Astrocyte (in vitro differentiated cells and primary cell): Measurements from ENCODE around the gene C1orf174.

ENCODE experiments used
- EZH2 ChIP-seq: IDR thresholded peaks from 2 replicates; pipeline ENCODE4 v1.6.1; 2012; ENCODE audit warnings: mild to moderate bottlenecking, low read length, inconsistent platforms; ENCODE audit not compliant: insufficient read depth
- TF ChIP-seq, protein P1 (sequence below): IDR thresholded peaks from 2 replicates; pipeline ENCODE4 v1.5.1; 2011; ENCODE audit warnings: low read depth, mild to moderate bottlenecking, inconsistent platforms, low read length, moderate library complexity; ENCODE audit not compliant: insufficient read depth

DNA sequence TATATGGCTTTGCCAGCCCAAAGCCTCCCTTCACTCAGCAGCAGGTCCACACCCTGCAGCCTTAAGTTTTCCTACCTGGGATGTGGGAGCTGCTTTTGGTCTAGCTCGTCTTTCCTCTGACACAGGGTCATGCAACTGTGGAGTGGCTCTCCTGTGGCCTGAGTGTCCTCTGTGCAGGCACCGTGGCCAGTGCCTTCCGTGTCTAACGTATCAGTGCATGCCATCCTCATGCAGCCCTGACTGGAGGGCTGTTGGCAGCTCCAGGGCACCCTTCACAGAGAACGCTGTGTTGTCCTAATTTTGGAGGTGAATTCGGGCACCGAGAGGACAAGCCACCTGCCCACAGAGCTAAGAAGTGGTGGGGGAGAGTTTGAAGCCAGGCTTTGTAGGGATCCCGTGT is 25.7 kb upstream of the C1orf174 start:
- TF ChIP-seq, protein P1, sequence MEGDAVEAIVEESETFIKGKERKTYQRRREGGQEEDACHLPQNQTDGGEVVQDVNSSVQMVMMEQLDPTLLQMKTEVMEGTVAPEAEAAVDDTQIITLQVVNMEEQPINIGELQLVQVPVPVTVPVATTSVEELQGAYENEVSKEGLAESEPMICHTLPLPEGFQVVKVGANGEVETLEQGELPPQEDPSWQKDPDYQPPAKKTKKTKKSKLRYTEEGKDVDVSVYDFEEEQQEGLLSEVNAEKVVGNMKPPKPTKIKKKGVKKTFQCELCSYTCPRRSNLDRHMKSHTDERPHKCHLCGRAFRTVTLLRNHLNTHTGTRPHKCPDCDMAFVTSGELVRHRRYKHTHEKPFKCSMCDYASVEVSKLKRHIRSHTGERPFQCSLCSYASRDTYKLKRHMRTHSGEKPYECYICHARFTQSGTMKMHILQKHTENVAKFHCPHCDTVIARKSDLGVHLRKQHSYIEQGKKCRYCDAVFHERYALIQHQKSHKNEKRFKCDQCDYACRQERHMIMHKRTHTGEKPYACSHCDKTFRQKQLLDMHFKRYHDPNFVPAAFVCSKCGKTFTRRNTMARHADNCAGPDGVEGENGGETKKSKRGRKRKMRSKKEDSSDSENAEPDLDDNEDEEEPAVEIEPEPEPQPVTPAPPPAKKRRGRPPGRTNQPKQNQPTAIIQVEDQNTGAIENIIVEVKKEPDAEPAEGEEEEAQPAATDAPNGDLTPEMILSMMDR = no peak
- no peak for TF ChIP-seq EZH2
